Measurements from ENCODE around the gene PARD3.

The PARD3 gene

DNA sequence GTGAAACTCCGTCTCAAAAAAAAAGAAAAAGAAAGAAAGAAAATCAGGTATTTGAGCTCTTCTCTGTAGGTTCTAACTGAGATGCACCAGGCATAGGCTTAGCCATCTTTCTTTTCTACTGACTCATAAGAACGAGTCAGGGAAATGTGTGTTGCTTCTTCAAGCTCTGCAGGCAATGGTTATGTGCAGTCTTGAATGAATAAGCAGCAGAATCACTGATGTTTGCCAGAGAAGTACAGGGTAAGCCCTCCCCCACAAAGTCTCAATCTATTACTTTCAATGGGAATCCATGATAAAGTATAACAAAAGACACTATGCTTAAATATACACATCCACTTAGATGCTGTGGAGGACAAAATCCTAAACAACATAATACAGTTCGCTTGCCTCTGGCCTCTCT is 239.2 kb downstream of the PARD3 start:
- DNase-seq (ENCODE audit: extremely low spot score, insufficient read length, low read depth) = no peak
- no peak for FAIRE-seq

DNA sequence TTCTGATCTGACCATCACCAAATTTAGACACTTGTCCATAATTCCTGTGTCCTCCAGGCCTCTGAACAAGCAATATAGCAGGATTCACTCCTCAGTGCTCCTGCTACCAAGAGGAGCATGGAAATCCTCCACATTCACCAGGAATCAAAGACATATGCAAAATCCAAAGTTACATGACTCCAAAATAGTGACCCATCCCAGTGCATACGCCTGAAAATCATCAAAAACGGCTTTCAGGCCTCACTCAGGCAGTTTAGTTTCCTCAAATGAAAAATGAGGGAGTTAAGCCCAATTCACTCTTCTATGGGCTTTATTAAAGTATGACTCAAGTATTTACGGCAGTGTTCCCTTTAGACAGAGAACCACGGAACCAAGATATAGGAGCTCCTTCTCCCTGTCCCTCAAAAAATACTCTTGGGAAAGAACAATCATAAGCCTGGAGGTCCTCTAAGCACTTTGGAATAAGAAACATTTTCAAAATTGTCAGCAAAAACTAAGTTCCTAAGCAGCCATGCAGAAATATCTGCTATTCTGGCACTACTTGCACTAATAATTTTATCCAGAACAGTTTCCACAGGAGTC is 240.7 kb downstream of the PARD3 start:
- FAIRE-seq (no peak), DNase-seq (ENCODE audit: extremely low spot score, insufficient read length, low read depth) (no peak)

DNA sequence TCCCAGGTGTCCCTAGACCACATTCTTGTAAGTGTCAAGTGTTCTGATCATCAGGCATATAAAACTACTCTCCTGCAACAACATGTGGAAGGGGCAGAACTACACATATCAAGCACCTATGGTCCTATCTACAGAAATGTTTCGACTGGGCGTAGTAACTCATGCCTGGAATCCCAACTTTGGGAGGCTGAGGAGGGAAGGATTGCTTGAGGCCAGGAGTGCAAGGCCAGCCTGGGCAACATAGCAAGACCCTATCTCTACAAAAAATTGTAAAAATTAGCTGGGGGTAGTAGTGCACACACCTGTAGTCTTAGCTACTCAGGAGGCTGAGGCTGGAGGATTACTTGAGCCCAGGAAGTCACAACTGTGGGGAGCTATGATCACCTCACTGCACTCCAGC is 244.2 kb downstream of the PARD3 start:
- FAIRE-seq (no peak), DNase-seq (ENCODE audit: extremely low spot score, insufficient read length, low read depth) (no peak)

DNA sequence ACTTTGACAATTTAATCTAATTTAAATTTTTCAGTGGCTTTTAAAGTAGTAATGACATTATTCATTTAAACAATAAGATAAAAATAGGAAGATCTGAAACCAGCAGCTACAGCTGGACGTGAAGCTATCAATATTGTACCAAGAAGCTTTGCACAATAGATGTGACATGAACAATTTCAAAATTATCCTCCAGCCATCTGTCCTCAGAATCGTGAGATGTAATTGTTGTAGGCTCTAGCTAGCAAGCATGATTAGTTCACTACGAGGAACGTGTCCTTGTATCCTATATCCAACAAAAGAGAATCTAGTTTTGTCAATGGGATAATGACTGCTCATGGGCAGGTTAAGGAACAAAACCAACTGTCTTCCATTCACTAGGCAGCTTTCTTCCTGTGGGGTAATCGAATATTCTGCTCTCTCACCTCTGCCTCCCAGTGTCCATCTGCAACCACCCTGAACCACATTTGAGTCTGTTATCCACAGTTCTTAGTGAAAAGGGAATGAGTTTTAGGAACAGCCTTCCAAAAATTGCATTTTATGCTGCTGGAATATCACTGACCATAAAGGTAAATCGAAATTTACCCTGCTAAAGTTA is 247.3 kb downstream of the PARD3 start:
- FAIRE-seq (peak; percentile 33), DNase-seq (ENCODE audit: extremely low spot score, insufficient read length, low read depth) (no peak)

DNA sequence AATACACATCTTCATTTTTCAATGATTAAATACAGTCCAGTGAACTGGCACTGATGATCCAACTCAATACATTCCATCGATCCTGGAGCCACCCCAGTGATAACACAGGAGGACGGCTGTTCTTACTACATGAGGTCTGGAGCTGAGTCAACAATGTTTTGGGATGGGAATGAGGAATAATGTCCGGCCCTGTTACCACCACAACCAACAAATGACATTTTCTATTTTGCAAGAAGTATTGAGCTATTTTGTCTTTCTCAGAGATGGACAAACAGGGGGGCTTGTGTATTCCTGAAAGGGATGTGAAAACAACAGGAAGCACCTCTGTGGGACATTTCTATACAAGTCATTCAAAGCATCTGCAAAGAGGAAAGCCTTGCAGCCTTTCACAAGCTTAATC is 249.2 kb downstream of the PARD3 start:
- FAIRE-seq (no peak), DNase-seq (ENCODE audit: extremely low spot score, insufficient read length, low read depth) (no peak)

DNA sequence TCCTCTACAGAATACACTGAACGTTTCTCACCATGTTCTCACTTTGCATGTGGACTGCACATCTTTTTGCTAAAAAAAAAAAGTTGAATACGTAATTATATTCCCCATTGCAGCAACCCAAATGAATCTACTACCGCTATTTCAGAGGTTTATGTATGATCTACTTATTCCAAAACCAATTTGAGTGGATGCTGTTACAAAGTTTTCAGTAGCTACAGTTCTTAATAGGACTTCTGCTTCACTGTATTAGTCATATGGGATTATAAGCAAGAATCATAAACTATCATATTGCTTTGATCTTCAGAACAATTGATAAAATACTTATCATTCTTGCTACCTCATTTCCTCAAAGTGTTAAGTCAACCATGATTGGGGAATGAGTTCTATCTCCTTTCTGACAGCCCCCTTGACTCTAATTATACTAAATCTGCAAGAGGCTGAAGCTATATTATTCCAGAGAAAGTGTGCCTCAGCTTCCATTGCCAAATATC is 257.0 kb downstream of the PARD3 start:
- FAIRE-seq (no peak), DNase-seq (ENCODE audit: extremely low spot score, insufficient read length, low read depth) (no peak)

DNA sequence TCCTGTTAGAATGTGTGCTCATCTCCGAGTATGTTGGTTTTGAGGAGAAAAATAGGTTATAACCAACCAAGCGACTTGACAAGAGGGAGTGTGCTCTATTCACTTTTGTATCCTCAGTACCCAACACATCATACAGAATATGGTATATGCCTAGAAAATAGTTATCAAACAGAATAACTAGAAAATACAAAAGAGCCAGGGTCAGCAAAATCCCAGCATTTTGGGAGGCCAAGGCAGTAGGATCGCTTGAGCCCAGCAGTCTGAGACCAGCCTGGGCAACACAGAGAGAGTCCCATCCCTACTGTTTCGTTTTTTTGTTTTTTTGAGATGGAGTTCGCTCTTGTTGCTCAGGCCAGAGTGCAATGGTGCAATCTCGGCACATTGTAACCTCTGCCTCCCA is 257.9 kb downstream of the PARD3 start:
- no peak for DNase-seq (ENCODE audit: extremely low spot score, insufficient read length, low read depth)
- FAIRE-seq = no peak

DNA sequence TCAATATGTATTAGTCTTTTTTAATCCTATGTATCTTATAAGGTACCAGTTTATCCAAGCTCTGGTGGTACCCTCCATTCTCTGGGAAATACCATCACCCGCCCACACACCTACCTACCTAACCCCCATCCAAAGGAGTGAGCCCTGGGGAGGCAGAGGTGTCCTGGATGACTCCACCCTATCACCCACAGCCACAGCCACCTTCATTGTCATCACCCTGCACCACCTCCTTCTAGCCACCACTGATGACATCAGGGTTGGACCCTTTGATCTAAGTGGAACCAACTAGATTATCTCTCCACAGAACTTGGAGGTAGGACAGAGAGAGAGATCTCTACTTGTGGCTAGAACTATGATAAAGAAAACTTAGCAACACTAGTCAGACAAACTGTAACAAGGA is 259.4 kb downstream of the PARD3 start:
- FAIRE-seq (no peak), DNase-seq (ENCODE audit: extremely low spot score, insufficient read length, low read depth) (no peak)

DNA sequence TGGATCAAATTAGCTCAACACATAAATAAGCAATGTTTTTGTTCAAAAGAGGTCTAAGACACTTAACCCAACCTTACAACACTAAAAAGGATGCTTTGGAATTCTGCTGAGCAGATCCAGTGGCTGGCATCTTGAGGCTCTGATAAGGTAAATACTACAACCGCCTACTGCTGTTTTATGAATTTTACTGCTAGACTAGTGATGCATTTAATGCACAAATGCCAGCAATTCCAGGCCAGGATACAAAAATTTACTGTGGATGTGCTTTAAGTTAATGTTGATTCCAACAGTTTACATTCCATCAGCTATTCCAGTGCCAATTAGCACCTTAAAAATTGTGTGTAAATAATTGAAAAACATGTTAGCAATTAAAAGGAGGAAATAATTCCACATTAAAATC is 261.3 kb downstream of the PARD3 start:
- FAIRE-seq (no peak), DNase-seq (ENCODE audit: extremely low spot score, insufficient read length, low read depth) (no peak)

DNA sequence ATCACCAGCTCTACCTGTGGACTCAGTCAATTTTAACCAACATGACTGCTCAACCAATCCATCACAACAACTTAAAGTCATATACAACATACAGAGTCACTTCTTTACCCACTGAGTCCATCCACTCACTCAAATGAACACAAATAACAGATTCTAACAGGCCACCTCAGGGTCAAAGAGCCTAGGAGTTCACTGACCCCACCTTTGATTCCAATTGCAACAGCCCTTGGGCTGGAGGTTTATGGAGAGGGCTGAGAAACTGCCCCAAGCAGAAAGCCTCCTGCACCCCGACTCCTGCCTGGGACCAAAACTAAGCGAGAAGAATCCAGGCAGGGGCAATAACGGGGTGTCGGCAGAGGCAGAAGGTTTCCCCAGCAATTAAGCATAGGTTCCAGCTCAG is 263.8 kb downstream of the PARD3 start:
- DNase-seq (ENCODE audit: extremely low spot score, insufficient read length, low read depth) = no peak
- FAIRE-seq = no peak

DNA sequence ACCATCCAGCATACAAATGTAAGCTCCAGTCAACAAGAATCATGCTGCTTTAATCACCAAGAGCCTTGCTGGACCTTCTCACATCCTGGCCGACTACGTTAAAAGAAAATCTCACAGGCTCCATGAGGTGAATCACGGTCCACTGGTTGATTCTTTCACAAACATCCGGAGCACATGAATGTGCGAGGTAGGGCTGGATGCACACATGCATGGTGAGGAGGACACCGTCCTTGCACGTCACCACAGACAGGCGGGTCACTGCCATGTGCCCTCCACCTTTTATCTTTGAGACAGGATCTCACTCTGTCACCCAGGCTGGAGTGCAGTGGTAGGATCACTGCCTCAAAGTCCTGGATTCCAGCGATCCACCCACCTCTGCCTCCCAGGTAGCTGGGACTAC is 265.1 kb downstream of the PARD3 start:
- DNase-seq (ENCODE audit: extremely low spot score, insufficient read length, low read depth) (no peak), FAIRE-seq (no peak)

DNA sequence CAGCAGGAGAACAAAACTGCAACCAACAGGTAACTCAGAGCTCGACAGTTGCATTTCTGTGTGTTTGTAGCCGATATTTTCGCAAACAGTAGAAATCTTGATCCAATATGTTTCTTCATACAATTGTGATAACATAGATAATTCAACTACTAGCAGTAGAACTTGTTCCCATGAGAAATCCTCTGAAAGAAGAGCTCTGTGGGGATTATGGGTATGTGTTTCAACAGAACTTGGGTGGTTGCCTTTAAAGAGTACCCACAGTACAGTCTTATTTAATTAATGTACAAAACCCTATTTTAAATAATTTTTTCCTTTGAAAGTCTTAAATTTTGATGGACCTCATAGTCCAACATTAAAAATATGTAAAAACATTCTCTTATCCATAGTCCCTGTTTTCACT is 266.1 kb downstream of the PARD3 start:
- DNase-seq (ENCODE audit: extremely low spot score, insufficient read length, low read depth) (no peak), FAIRE-seq (no peak)

DNA sequence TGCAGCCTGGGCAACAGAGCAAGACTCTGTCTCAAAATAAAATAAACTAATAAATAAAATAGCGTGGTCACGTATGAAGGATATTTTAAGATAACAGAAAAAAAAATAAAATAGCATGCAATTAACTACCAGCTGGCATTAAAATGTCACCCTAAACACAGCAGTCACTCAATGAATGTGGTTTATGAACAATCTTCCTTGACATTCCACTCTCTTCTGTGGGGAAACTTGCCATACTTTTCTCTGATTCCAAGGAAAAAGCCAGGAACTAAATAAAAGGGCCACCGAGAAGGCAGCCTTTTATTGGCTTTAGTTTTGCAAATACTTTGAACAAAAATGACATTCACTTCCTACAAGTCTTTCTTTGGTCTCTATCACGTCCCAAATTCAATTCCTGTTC is 266.6 kb downstream of the PARD3 start:
- DNase-seq (ENCODE audit: extremely low spot score, insufficient read length, low read depth) (no peak), FAIRE-seq (no peak)

DNA sequence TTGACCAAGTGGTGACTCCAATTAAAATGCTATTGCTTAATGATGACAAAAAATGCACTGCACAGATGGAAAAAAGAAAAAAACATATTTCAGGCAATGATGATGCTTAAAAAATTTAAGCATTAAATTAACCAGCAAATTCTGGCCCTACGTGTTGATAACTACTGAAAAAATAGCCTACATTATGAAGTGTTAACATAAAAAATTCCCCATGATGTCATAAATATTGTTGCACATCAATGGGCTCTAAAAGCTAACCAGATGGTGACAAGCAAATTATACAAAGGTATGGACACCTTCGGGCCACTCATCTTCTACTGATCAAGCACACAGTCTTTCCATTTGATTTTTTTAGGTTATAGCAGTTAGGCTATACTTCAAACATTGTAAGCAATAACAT is 267.4 kb downstream of the PARD3 start:
- FAIRE-seq = no peak
- no peak for DNase-seq (ENCODE audit: extremely low spot score, insufficient read length, low read depth)

DNA sequence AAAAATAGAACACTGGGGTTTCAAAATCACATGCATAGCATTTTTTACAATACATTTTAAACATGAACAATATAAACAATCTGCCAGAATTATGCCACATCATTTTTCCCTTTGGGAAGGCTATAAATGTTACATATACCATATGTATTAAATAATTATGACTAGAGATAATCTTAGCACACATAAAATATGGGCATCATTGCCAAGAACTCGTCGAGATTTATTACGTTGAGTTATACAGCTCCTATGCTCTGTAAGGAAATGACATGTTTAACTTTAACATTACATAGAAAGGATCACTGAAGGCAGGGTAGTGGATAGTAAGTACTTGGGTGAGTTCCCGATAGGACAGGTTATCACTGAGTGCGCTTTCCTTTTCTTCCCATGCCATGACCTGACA is 267.8 kb downstream of the PARD3 start:
- no peak for DNase-seq (ENCODE audit: extremely low spot score, insufficient read length, low read depth)
- no peak for FAIRE-seq

DNA sequence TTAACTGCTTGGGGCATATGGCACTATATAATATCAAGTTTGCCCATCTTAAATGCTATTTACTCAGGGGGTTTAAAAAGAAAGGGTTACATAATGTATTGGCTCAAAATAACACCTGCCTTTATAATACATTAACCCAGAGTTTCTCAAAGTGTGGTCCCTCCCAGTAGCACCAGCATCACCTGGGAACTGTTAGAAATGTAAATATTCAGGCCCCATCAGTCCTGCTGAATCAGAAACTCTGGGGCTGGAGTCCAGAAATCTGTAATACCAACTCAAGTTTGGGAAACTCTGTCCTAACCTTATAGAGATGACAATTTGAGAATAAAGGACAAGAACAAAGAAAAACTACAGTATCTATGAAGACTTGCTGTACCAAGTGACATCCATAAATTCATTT is 270.7 kb downstream of the PARD3 start:
- no peak for FAIRE-seq
- DNase-seq (ENCODE audit: extremely low spot score, insufficient read length, low read depth) = no peak

DNA sequence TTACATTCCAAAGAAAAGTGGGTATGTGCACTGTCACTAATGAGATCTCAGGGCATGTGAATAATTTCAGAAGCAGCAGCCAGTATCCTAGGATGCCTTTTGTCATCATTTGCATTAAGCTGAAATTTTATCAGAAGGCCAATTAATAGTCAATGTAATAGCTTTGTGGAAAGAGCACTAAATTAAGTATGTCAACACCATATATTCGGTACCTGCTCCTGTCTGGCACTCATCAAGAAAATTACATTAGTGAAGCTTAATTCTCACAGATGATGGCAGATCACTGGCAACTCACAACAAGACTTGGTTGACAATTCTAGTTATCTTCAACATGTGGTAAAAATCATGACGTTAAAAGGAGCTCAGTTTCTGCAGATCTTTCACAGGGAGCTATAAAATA is 271.4 kb downstream of the PARD3 start:
- DNase-seq (ENCODE audit: extremely low spot score, insufficient read length, low read depth) = no peak
- no peak for FAIRE-seq

DNA sequence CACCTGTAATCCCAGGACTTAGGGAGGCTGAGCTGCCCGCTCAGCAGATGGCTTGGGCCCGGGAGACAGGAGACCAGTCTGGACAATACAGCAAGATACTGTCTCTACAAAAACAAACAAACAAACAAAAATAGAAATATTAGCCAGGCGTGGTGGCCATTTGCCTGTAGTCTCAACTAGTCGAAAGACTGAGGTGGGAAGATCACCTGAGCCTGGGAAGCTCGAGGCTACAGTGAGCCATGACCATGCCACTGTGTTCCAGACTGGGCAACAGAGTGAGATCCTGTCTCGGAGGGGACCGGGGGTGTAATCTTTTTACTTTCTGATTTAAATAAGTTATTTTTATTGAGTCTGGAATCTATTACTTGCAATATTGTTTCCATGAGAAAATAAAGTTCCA is 274.6 kb downstream of the PARD3 start:
- FAIRE-seq (no peak), DNase-seq (ENCODE audit: extremely low spot score, insufficient read length, low read depth) (no peak)

DNA sequence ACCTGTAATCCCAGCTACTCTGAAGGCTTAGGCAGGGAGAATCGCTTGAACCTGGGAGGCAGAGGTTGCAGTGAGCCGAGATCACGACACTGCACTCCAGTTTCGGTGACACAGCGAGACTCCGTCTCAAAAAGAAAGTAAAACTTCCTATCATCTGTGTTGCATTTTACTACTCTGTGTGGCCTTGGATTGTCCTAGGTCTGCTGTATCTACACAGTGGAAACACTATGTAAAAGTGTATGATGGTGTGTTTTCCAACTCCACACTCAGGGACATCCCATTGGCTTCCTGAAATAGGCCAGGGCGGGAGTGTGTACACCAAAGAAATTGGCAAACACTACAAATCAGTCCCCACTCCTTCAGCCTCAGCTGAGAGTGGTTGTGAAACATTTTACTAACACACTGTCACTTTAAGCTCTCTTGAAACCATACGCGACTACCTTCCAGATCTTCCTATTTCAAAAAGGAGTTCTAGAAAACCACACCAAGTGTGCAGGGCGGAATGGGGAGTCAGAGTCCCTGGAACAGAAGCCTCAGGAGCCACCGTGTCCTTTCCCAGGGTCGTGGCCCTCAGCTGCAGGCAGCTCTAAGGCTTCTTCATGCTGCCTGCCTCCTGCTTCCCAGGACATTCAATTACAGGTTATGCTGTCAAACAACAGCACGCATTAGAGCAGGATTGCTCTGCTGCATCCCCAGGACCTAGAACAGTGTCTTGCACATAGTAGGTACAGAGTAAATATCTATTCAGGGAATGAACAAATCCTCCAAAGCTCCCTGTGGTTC is 275.4 kb downstream of the PARD3 start:
- FAIRE-seq (no peak), DNase-seq (ENCODE audit: extremely low spot score, insufficient read length, low read depth) (no peak)

DNA sequence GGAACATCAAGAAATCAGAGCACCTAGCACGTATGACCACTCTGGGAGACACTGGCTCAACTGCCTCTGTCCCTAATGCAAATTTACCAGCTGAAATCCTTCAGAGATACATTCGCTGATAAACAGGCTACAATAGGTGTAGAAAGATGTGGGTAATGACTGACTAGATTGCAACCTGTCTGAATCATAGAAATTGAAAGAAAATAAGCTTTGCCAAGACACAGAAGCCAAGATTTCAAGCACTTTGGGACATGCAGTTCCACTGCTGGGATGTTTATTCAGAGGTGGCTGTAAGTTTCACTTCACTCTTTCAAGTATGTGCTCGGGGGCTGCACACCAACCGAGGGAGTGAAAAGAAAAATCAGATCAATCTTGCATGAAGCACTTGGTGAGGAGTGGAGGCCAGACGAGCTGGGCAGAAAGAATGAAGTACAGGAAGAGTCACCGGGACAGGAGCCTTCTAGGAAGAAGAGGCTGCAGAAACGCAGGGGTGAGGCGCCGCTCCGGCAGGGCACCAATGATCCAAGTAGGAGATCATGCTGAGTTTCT is 276.7 kb downstream of the PARD3 start:
- FAIRE-seq (peak; percentile 87), DNase-seq (ENCODE audit: extremely low spot score, insufficient read length, low read depth) (no peak)

DNA sequence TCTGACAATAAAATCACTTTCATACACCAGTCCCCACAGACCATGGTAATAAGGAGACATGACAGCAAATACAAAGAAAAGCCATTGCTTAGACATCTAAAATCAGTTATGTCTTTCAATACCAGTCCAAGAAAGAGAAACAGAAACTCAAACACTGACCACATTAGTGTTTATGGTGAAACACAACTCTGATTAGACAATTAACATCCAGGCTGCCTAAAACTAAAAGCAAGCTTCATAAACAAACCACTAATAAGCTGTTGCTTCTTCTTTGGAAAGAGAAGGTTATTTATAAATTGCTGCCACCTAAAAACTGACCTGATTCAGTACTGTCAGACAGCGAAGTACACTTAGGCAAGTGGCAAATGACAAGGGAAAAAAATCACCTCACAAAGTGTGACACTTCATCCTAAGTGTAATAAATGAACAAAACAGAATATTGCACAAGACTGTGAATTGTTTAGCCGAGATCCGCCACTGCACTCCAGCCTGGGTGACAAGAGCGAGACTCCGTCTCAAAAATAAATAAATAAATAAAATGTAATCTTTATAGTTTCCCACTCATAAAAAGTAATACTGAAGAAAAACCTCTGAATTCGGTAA is 277.4 kb downstream of the PARD3 start:
- FAIRE-seq (peak; percentile 87), DNase-seq (ENCODE audit: extremely low spot score, insufficient read length, low read depth) (no peak)
